IgD-negative memory B cell (primary cell): Measurements from ENCODE around the gene TNS2. TPM values are rescaled to one million over a fixed set of nuclear protein-coding genes. Genes with fewer than 3 reads are reported as not detected.
"Not testable (repeated sequence)": the region's sequence is repeated elsewhere in the genome, so short reads cannot be mapped to it uniquely, and the experiment has no call there.

Experiments
- H3K27ac Mint-ChIP-seq, 3 donors: one replicate each; pipeline ENCODE4 v1.8.0; 2020 to 2022; ENCODE audit warnings: mild to moderate bottlenecking in 3 of 3, mixed read lengths in 3 of 3, moderate library complexity in 1 of 3
- H3K27me3 Mint-ChIP-seq: one replicate; pipeline ENCODE4 v1.8.0; 2021; ENCODE audit warnings: mixed read lengths
- H3K36me3 Mint-ChIP-seq: one replicate; pipeline ENCODE4 v1.8.0; 2020; ENCODE audit warnings: mild to moderate bottlenecking, mixed read lengths
- H3K4me1 Mint-ChIP-seq, 3 donors: one replicate each; pipeline ENCODE4 v1.8.0; 2020 to 2022; ENCODE audit warnings: mixed read lengths in 3 of 3, mild to moderate bottlenecking in 1 of 3
- H3K4me3 Mint-ChIP-seq, 4 donors: one replicate each; pipeline ENCODE4 v1.8.0; 2020 to 2022; ENCODE audit warnings: mild to moderate bottlenecking in 4 of 4, mixed read lengths in 4 of 4, moderate library complexity in 3 of 4
- H3K9me3 Mint-ChIP-seq, 3 donors: one replicate each; pipeline ENCODE4 v1.8.0; 2020 to 2021; ENCODE audit warnings: mixed read lengths in 3 of 3, mild to moderate bottlenecking in 1 of 3
- polyA plus RNA-seq: library from polyadenylated mRNA; unstranded; fragments of 300-500 nt; fragmentation: Illumina TruSeq; gene quantifications from one replicate; pipeline ENCODE4 v1.2.3, GENCODE V29; 2021

Gene TNS2
- polyA plus RNA-seq, 1 donor from 2014 or later, result not detected

GRCh38 chr12:53099071-53099882 is 49.4 kb downstream of the TNS2 start:
- Mint-ChIP-seq H3K27me3 (peaks cover 6% of the 10 kb centered on the region), H3K4me3 (peak overlapping the region in 2 of 4 donors; percentile 40 to 84), H3K4me1 (peaks cover 8 to 32% (median 22%) of the 10 kb centered on the region in 3 donors), H3K27ac (peak overlapping the region in 1 of 3 donors; percentile 73), H3K36me3 (peaks cover 1% of the 10 kb centered on the region), H3K9me3 (no peaks in the 10 kb centered on the region)

- Mint-ChIP-seq H3K27me3 (peaks cover 6% of the 10 kb centered on the region), H3K4me1 (peaks cover 12 to 36% (median 22%) of the 10 kb centered on the region in 3 donors), H3K36me3 (peaks cover 1% of the 10 kb centered on the region), H3K9me3 (no peaks in the 10 kb centered on the region), H3K4me3 (no peak overlapping the region), H3K27ac (no peak overlapping the region)
Observed at GRCh38 chr12:53100466-53101151, 50.7 kb downstream of the TNS2 start.

- Mint-ChIP-seq H3K4me3 (no peak overlapping the region), H3K4me1 (peaks cover 13 to 36% (median 22%) of the 10 kb centered on the region in 3 donors), H3K27ac (no peak overlapping the region), H3K27me3 (peaks cover 8% of the 10 kb centered on the region), H3K36me3 (peaks cover 1% of the 10 kb centered on the region), H3K9me3 (no peaks in the 10 kb centered on the region)
Observed at GRCh38 chr12:53101266-53101665, 51.4 kb downstream of the TNS2 start.

GRCh38 chr12:53101931-53102781 is 52.3 kb downstream of the TNS2 start:
- H3K4me1 Mint-ChIP-seq, result peaks cover 13 to 33% (median 22%) of the 10 kb centered on the region in 3 donors
- H3K27ac Mint-ChIP-seq, result peak overlapping the region in 1 of 3 donors; percentile 87
- peaks cover 4% of the 10 kb centered on the region for H3K27me3 Mint-ChIP-seq
- H3K36me3 Mint-ChIP-seq, result no peaks in the 10 kb centered on the region
- no peaks in the 10 kb centered on the region for H3K9me3 Mint-ChIP-seq
- peak overlapping the region in 1 of 4 donors; percentile 65 for H3K4me3 Mint-ChIP-seq

GRCh38 chr12:53102883-53103807 is 53.3 kb downstream of the TNS2 start, which contains the start of gene SOAT2:
Gene SOAT2, plus strand, starts transcription at chr12:53103486. Its CDS starts 92 bp downstream, at chr12:53103578.
- H3K27ac Mint-ChIP-seq, result peak within 1 kb of the TSS; percentile 50 to 87 (median 82)
- no peaks in the 10 kb centered on the region for H3K9me3 Mint-ChIP-seq
- peaks cover 1% of the 10 kb centered on the region for H3K27me3 Mint-ChIP-seq
- H3K4me1 Mint-ChIP-seq, result peaks cover 13 to 30% (median 20%) of the 10 kb centered on the region in 3 donors
- no peaks in the 10 kb centered on the region for H3K36me3 Mint-ChIP-seq
- peak within 1 kb of the TSS in 2 of 4 donors; percentile 65 to 81 for H3K4me3 Mint-ChIP-seq

GRCh38 chr12:53103860-53104305 is 54.0 kb downstream of the TNS2 start:
- Mint-ChIP-seq H3K4me3 (peak overlapping the region in 1 of 4 donors; percentile 27), H3K36me3 (no peaks in the 10 kb centered on the region), H3K27ac (peak overlapping the region in 2 of 3 donors; percentile 50 to 82), H3K27me3 (peaks cover 1% of the 10 kb centered on the region), H3K9me3 (no peaks in the 10 kb centered on the region), H3K4me1 (peaks cover 13 to 26% (median 17%) of the 10 kb centered on the region in 3 donors)

GRCh38 chr12:53105256-53105655 is 55.4 kb downstream of the TNS2 start:
- no peak overlapping the region for H3K27ac Mint-ChIP-seq
- peak overlapping the region in 1 of 4 donors; percentile 76 for H3K4me3 Mint-ChIP-seq
- peaks cover 11 to 21% (median 13%) of the 10 kb centered on the region in 3 donors for H3K4me1 Mint-ChIP-seq

GRCh38 chr12:53105712-53106439 is 56.0 kb downstream of the TNS2 start:
- Mint-ChIP-seq H3K36me3 (no peaks in the 10 kb centered on the region), H3K9me3 (no peaks in the 10 kb centered on the region), H3K4me1 (peaks cover 11 to 21% (median 13%) of the 10 kb centered on the region in 3 donors), H3K27me3 (peaks cover 1% of the 10 kb centered on the region), H3K27ac (no peak overlapping the region), H3K4me3 (no peak overlapping the region)

More at GRCh38 chr12:53105256-53105655, 55.4 kb downstream of the TNS2 start:
- H3K36me3 Mint-ChIP-seq, result no peaks in the 10 kb centered on the region
- no peaks in the 10 kb centered on the region for H3K9me3 Mint-ChIP-seq
- H3K27me3 Mint-ChIP-seq, result peaks cover 1% of the 10 kb centered on the region

GRCh38 chr12:53107122-53107521 is 57.3 kb downstream of the TNS2 start:
- H3K36me3 Mint-ChIP-seq, result no peaks in the 10 kb centered on the region
- no peak overlapping the region for H3K4me3 Mint-ChIP-seq
- no peak overlapping the region for H3K27ac Mint-ChIP-seq
- H3K9me3 Mint-ChIP-seq, result no peaks in the 10 kb centered on the region
- H3K27me3 Mint-ChIP-seq, result peaks cover 1% of the 10 kb centered on the region
- peaks cover 11 to 21% (median 15%) of the 10 kb centered on the region in 3 donors for H3K4me1 Mint-ChIP-seq

GRCh38 chr12:53112431-53112830 is 62.6 kb downstream of the TNS2 start:
- H3K4me1 Mint-ChIP-seq, H3K4me3 Mint-ChIP-seq, H3K9me3 Mint-ChIP-seq, H3K27ac Mint-ChIP-seq, H3K27me3 Mint-ChIP-seq, H3K36me3 Mint-ChIP-seq: not testable (repeated sequence)

GRCh38 chr12:53113136-53113705 is 63.4 kb downstream of the TNS2 start:
- H3K27ac Mint-ChIP-seq, result no peak overlapping the region
- no peaks in the 10 kb centered on the region for H3K27me3 Mint-ChIP-seq
- H3K36me3 Mint-ChIP-seq, result no peaks in the 10 kb centered on the region
- H3K4me1 Mint-ChIP-seq, result peaks cover 0 to 2% (median 2%) of the 10 kb centered on the region in 3 donors
- no peak overlapping the region for H3K4me3 Mint-ChIP-seq
- no peaks in the 10 kb centered on the region for H3K9me3 Mint-ChIP-seq

GRCh38 chr12:53113951-53114350 is 64.1 kb downstream of the TNS2 start:
- Mint-ChIP-seq H3K36me3 (no peaks in the 10 kb centered on the region), H3K4me3 (no peak overlapping the region), H3K27me3 (no peaks in the 10 kb centered on the region), H3K27ac (no peak overlapping the region), H3K9me3 (no peaks in the 10 kb centered on the region), H3K4me1 (peaks cover 0 to 2% (median 2%) of the 10 kb centered on the region in 3 donors)
